GM21619 (cell line): ENCODE data around the gene MMP26.
"Not testable (repeated sequence)": the region's sequence is repeated elsewhere in the genome, so short reads cannot be mapped to it uniquely, and the experiment has no call there.

Experiments used
- ATAC-seq: cut with Tn5 transposase; IDR thresholded peaks from one replicate; pipeline ENCODE4 v1.9.1; 2021; ENCODE audit not compliant: unreplicated experiment

MMP26 gene

DNA sequence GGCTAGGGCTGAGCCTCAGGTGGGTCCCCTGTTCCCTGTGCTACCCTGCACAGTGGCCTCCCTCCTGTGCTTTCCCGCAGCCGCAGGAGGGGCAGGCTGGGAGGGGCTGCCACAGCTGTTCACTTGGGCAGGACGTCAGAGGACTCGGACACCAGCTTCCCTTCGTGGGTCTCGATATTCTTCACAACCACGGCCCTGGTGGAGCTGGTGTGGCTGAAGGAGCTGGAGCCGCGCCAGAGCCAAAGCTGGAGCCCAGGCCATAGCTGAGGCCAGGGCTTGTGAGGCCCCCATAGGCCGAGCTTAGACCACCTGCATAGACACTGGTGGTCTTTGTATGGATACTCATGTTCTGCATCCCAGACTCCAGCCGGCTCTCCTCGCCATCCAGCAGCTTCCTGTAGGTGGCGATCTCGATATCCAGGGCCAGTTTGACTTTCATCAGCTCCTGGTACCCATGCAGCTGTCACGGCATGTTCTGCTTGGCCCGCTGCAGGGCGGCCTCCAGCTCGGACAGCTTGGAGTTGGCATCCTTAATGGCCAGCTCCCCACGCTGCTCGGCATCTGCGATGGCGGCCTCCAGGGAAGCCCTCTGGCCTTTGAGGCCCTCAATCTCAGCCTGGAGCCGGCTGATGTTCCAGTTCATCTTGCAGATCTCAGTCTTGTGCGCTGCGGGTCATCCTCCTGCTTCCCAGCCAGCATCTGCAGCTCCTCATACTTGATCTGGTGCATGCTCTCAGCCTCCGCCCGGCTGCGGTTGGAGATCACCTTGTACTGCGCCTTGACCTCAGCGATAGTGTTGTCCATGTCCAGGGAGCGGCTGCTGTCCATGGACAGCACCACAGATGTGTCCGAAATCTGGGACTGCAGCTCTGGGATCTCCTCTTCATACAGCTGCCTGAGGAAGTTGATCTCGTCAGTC, 18.3 kb downstream of the MMP26 start:
- not testable (repeated sequence) for ATAC-seq

GRCh38 chr11:4727171-4727570, 22.6 kb downstream of the MMP26 start:
- no peak for ATAC-seq

DNA sequence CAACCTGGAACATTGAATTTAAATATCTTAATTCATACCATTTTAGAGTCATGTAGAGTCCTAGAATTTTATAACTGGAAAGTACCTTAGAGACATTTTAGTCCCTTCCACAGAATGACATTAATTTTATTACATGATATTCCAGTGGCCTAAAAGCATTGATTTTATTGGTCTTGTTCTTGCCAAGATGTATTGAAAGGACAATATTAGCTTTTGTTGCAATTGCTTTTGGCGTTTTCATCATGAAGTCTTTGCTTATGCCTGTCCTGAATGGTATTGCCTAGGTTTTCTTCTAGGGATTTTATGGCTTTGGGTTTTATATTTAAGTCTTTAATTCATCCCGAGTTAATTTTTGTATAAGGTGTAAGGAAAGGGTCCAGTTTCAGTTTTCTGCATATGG, 36.2 kb downstream of the MMP26 start:
- no peak for ATAC-seq

DNA sequence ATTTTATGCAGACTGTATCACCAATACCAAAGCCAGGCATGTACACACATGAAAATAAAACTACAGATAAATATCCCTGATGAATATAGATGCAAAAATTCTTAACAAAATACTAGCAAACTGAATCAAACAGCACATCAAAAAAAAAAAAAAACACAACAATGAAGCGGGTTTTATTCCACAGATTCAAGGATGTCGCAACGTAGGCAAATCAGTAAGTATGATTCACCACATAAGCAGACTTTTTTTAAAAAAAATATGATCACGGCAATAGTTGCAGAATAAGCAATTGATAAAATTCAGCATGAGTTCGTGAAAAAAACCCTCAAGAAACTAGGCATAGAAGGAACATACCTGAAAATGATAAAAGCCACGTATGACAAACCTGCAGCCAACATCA, 43.9 kb downstream of the MMP26 start:
- ATAC-seq = no peak

GRCh38 chr11:4751201-4751600, 46.6 kb downstream of the MMP26 start:
- no peak for ATAC-seq
